Natural killer cell (primary cell): ENCODE measurements around the gene FGF2. TPM values are rescaled to one million over a fixed set of nuclear protein-coding genes. Genes with fewer than 3 reads are reported as not detected.

Source experiments
- ATAC-seq, 3 donors: fragments of 150-1000 bp in 2 of 3; fragments of 200-7000 bp in 1 of 3; cut with Tn5 transposase; 1 replicate in 1 of 3; 2 replicates in 2 of 3; pipeline ENCODE4 v1.10.0; 2021; ENCODE audit warnings: mild to moderate bottlenecking in 2 of 3, moderate library complexity in 2 of 3
- DNase-seq, 2 donors: peaks; one replicate each; pipeline versions ENCODE4 v3.0.0 to v3.0.0-alpha.2; 2013 to 2021; ENCODE audit warnings: mixed read lengths in 1 of 2
- H3K27ac ChIP-seq: one replicate; pipeline ENCODE4 v1.5.1; 2013; ENCODE audit warnings: mild to moderate bottlenecking, low read length
- H3K27me3 ChIP-seq: one replicate; pipeline ENCODE4 v1.6.1; 2013; ENCODE audit warnings: low read length; ENCODE audit not compliant: control insufficient read depth, insufficient read depth
- H3K36me3 ChIP-seq: one replicate; pipeline ENCODE4 v1.6.1; 2013; ENCODE audit warnings: low read length; ENCODE audit not compliant: control insufficient read depth, insufficient read depth
- H3K4me1 ChIP-seq: one replicate; pipeline ENCODE4 v1.6.1; 2013; ENCODE audit warnings: low read length; ENCODE audit not compliant: control insufficient read depth, insufficient read depth
- H3K4me3 ChIP-seq: one replicate; pipeline ENCODE4 v1.5.1; 2013; ENCODE audit warnings: low read length
- H3K9me3 ChIP-seq: one replicate; pipeline ENCODE4 v1.6.1; 2013; ENCODE audit warnings: low read length; ENCODE audit not compliant: control insufficient read depth, insufficient read depth
- H3K27ac Mint-ChIP-seq, 2 donors: one replicate each; pipeline ENCODE4 v1.8.0; 2022; ENCODE audit warnings: mild to moderate bottlenecking in 2 of 2, mixed read lengths in 2 of 2, moderate library complexity in 1 of 2
- H3K27me3 Mint-ChIP-seq, 2 donors: one replicate each; pipeline ENCODE4 v1.8.0; 2022; ENCODE audit warnings: low read depth in 2 of 2, mixed read lengths in 2 of 2
- H3K36me3 Mint-ChIP-seq: one replicate; pipeline ENCODE4 v1.8.0; 2022; ENCODE audit warnings: mixed read lengths
- H3K4me1 Mint-ChIP-seq, 2 donors: one replicate each; pipeline ENCODE4 v1.8.0; 2022; ENCODE audit warnings: mixed read lengths in 2 of 2
- H3K4me3 Mint-ChIP-seq: one replicate; pipeline ENCODE4 v1.8.0; 2022; ENCODE audit warnings: mild to moderate bottlenecking, moderate library complexity, mixed read lengths
- H3K9me3 Mint-ChIP-seq, 2 donors: one replicate each; pipeline ENCODE4 v1.8.0; 2022; ENCODE audit warnings: mixed read lengths in 2 of 2
- CTCF ChIP-seq: fragments of 200-600 bp; IDR thresholded peaks from one replicate; pipeline ENCODE4 v1.8.0; 2022; ENCODE audit warnings: antibody characterized with exemption
- WGBS: methylation state at CpG from one replicate; pipeline ENCODE4 v1.1.7; 2013; ENCODE audit warnings: missing lambda C conversion rate; ENCODE audit not compliant: insufficient coverage; 5-methylcytosine and 5-hydroxymethylcytosine counted together
- intact Hi-C: fragments of 100-400 bp; cut with micrococcal nuclease; formaldehyde crosslinking; loops from one replicate; pipeline ENCODE4 v1.14.2; 2022
- total RNA-seq, 4 donors: library from RNA; stranded (reverse); fragments of 120-200 nt in 1 of 4; gene quantifications; one replicate each; pipeline versions ENCODE4 v1.2.3 to v1.2.4, GENCODE V29; 2013 to 2022

FGF2 gene
- total RNA-seq, 3 donors from 2014 or later (not counting 1 experiment from before 2014, with no cell fraction given), result not detected

DNA sequence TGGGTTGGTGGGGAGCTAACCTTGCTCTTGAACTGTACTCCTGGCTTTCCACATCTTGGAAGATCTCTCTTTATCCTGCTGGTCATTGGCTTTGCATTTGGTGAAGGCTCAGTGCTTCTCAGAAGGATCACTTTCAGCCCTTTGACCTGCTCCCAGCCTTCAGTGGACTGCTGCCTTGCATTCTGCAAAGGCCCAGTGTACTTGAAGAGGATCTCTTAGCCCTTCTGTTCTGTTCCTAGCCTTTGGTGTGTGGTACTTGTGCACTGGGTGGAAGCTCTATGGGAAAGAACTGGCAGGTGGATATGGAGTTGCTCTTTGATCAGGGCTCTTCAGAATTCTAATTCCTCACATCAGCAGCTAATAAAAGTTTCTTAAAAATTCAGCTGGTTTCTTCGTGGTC lies 46.5 kb downstream of the FGF2 start:
- ATAC-seq, result no peak
- Histone ChIP-seq H3K36me3 (no peaks in the 10 kb centered on the region), H3K4me3 (no peak overlapping the region), H3K9me3 (no peaks in the 10 kb centered on the region), H3K4me1 (no peaks in the 10 kb centered on the region), H3K27ac (no peak overlapping the region), H3K27me3 (peaks cover 4% of the 10 kb centered on the region)
- intact Hi-C loops, result no loop called here
- Mint-ChIP-seq H3K36me3 (peaks cover 6% of the 10 kb centered on the region), H3K27me3 (peaks cover 33 to 37% of the 10 kb centered on the region in 2 donors), H3K9me3 (peaks cover 0 to 2% of the 10 kb centered on the region in 2 donors), H3K27ac (no peak overlapping the region), H3K4me1 (peaks cover 5 to 9% of the 10 kb centered on the region in 2 donors), H3K4me3 (no peak overlapping the region)
- no peak for DNase-seq
- WGBS, result 100% methylated on average over 1 of the region's 1 CpG
- TF ChIP-seq CTCF, result no peak

DNA sequence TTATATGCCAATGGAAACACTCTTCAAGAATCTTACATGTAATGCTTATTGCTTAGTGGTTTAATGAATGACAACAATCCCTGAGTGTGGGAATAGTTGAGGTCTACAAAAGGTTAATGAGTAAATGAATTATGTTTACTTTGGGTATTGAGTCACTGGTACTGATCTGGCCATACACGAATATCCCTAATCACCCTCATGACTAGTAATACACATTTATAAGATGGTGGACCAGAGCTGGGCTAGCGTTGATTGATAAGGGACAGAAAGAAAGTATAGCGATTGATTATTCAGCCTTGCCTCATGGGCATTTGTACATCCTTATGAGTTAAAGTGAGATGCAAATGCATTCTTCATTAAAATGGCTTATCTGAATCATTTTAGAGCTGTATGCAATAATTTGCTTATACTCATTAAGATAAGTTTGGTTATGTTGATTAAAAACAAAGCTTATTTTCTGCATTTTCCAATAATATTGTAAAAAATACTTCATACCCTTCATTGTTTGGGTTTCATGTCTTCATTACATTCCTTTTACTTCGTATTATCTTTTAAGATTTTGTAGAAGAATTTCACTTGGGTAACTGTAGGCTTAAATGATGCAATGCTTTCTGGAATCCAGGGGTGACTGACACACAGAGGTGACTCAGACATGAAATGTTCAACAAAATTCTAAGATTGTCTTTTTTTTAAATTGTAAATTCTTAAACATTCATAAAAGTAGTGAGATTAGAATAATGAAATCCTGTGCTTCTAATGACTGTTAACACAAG lies 47.4 kb downstream of the FGF2 start:
- no peak overlapping the region for H3K4me3 ChIP-seq
- no peaks in the 10 kb centered on the region for H3K36me3 ChIP-seq
- ATAC-seq, result no peak
- peaks cover 4% of the 10 kb centered on the region for H3K27me3 ChIP-seq
- intact Hi-C loops, result no loop called here
- no peaks in the 10 kb centered on the region for H3K9me3 Mint-ChIP-seq
- no peak overlapping the region for H3K27ac Mint-ChIP-seq
- no peaks in the 10 kb centered on the region for H3K4me1 ChIP-seq
- H3K27me3 Mint-ChIP-seq, result peaks cover 36 to 37% of the 10 kb centered on the region in 2 donors
- no peak for DNase-seq
- H3K36me3 Mint-ChIP-seq, result peaks cover 6% of the 10 kb centered on the region
- no peak for TF ChIP-seq CTCF
- H3K4me3 Mint-ChIP-seq, result no peak overlapping the region
- H3K9me3 ChIP-seq, result no peaks in the 10 kb centered on the region
- no peak overlapping the region for H3K27ac ChIP-seq
- WGBS, result 100% methylated on average over 3 of the region's 4 CpGs
- peaks cover 0 to under 1% of the 10 kb centered on the region in 2 donors for H3K4me1 Mint-ChIP-seq

GRCh38 chr4:122875949-122876348 lies 49.3 kb downstream of the FGF2 start:
- H3K27ac ChIP-seq, result no peak overlapping the region
- Mint-ChIP-seq H3K27ac (no peak overlapping the region), H3K4me3 (no peak overlapping the region), H3K4me1 (no peaks in the 10 kb centered on the region), H3K36me3 (peaks cover 3% of the 10 kb centered on the region), H3K9me3 (peaks cover 0 to 2% of the 10 kb centered on the region in 2 donors), H3K27me3 (peaks cover 21 to 29% of the 10 kb centered on the region in 2 donors)
- DNase-seq (no peak), ATAC-seq (no peak)
- no peak overlapping the region for H3K4me3 ChIP-seq
- no peaks in the 10 kb centered on the region for H3K36me3 ChIP-seq
- TF ChIP-seq CTCF, result no peak
- intact Hi-C loops, result no loop called here
- peaks cover 4% of the 10 kb centered on the region for H3K27me3 ChIP-seq
- 94% methylated on average over 5 of the region's 5 CpGs for WGBS
- no peaks in the 10 kb centered on the region for H3K4me1 ChIP-seq
- peaks cover 4% of the 10 kb centered on the region for H3K9me3 ChIP-seq
